GM10266 (cell line): Measurements from ENCODE around the gene STPG3.

ENCODE experiments used
- DNase-seq: peaks from one replicate; pipeline ENCODE4 v3.0.0; 2012; ENCODE audit errors: extremely low spot score
- TF ChIP-seq, protein P1 (sequence below): IDR thresholded peaks from 2 replicates; pipeline ENCODE4 v1.5.1; 2012; ENCODE audit warnings: mild to moderate bottlenecking, low read depth; ENCODE audit not compliant: control insufficient read depth, insufficient read depth; ENCODE audit errors: missing control alignments

Gene STPG3

GRCh38 chr9:137268538-137269201, 17.6 kb downstream of the STPG3 start:
- TF ChIP-seq, protein P1, sequence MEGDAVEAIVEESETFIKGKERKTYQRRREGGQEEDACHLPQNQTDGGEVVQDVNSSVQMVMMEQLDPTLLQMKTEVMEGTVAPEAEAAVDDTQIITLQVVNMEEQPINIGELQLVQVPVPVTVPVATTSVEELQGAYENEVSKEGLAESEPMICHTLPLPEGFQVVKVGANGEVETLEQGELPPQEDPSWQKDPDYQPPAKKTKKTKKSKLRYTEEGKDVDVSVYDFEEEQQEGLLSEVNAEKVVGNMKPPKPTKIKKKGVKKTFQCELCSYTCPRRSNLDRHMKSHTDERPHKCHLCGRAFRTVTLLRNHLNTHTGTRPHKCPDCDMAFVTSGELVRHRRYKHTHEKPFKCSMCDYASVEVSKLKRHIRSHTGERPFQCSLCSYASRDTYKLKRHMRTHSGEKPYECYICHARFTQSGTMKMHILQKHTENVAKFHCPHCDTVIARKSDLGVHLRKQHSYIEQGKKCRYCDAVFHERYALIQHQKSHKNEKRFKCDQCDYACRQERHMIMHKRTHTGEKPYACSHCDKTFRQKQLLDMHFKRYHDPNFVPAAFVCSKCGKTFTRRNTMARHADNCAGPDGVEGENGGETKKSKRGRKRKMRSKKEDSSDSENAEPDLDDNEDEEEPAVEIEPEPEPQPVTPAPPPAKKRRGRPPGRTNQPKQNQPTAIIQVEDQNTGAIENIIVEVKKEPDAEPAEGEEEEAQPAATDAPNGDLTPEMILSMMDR: no peak
- DNase-seq: no peak

- no peak for DNase-seq
- TF ChIP-seq, protein P1: no peak
Observed at GRCh38 chr9:137269231-137269772, 18.2 kb downstream of the STPG3 start.

GRCh38 chr9:137270929-137271695, 20.0 kb downstream of the STPG3 start:
- TF ChIP-seq, protein P1: no peak
- DNase-seq: no peak

DNA sequence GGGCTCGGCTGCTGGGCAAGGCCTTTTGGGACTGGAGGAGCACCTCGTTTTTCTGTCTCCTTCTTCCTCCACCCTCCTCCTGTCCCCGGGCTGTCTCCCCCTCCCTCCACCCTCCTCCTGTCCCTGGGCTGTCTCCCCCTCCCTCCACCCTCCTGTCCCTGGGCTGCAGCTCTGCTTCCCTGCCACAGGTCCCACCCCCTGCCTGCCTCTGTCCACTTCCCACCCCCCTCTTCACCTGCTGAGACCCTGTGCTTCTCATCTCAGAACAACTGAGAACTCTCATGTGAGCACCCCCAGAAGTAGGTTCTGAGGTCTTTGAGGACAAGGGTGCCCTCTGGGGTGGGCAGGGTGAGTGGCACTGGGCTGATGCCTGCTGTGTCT, 20.6 kb downstream of the STPG3 start:
- TF ChIP-seq, protein P1: no peak
- DNase-seq: no peak

DNA sequence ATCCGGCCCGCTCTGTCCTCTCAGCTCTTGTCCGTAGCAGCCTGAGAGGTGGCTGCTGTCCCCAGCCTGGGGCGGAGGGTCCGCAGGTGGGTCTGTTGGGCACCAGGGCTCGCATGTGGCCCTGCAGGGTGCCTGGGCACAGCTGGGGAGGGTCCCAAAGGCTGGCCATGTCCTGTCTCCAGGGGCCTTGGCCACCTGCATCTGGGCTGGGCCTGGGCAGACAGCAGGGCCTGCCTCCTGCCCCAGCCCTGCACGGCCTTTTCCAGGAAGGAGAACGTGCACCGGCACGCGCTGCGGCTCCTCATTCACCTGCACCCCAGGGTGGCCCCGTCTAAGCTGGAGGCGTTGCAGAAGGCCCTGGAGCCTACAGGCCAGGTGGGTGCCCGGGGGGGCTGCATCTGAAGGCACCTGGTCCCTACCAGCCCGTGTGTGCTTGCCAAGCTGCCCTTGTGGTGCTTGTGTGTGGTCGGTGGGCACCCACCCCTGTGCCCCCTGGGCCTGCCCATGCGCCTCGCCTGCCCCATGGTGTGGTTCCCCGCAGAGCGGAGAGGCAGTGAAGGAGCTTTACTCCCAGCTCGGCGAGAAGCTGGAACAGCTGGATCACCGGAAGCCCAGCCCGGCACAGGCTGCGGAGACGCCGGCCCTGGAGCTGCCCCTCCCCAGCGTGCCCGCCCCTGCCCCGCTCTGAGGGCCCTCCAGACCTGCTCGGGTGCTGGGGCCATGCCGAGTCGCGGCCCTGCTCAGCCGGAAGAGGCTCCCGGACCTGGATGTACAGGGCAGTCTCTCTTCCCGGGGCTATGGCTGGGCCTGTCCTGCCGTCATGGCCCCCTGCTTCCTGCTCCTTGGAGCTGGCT, 21.4 kb downstream of the STPG3 start:
- TF ChIP-seq, protein P1: no peak
- DNase-seq: no peak

GRCh38 chr9:137273095-137273490, 22.0 kb downstream of the STPG3 start:
- DNase-seq: no peak
- TF ChIP-seq, protein P1: no peak
